Mucosa of stomach (tissue), 1 donor: ENCODE measurements around the gene ARHGEF26.

Experiments
- H3K27me3 ChIP-seq: one replicate; pipeline ENCODE4 v1.7.0; 2013; ENCODE audit warnings: mild to moderate bottlenecking, low read length; ENCODE audit not compliant: control insufficient read depth, insufficient read depth
- H3K36me3 ChIP-seq: one replicate; pipeline ENCODE4 v1.7.0; 2013; ENCODE audit warnings: low read length; ENCODE audit not compliant: control insufficient read depth, insufficient read depth
- H3K4me1 ChIP-seq: one replicate; pipeline ENCODE4 v1.7.0; 2013; ENCODE audit warnings: mild to moderate bottlenecking, low read length; ENCODE audit not compliant: control insufficient read depth, insufficient read depth
- H3K4me3 ChIP-seq: one replicate; pipeline ENCODE4 v1.7.0; 2013; ENCODE audit warnings: low read length
- H3K9ac ChIP-seq: one replicate; pipeline ENCODE4 v1.7.0; 2013; ENCODE audit warnings: mild to moderate bottlenecking, low read length, moderate library complexity
- H3K9me3 ChIP-seq: one replicate; pipeline ENCODE4 v1.7.0; 2013; ENCODE audit warnings: mild to moderate bottlenecking, low read length, moderate library complexity; ENCODE audit not compliant: control insufficient read depth
- donor health status: Pancreatic carcinoma.

ARHGEF26 gene

DNA sequence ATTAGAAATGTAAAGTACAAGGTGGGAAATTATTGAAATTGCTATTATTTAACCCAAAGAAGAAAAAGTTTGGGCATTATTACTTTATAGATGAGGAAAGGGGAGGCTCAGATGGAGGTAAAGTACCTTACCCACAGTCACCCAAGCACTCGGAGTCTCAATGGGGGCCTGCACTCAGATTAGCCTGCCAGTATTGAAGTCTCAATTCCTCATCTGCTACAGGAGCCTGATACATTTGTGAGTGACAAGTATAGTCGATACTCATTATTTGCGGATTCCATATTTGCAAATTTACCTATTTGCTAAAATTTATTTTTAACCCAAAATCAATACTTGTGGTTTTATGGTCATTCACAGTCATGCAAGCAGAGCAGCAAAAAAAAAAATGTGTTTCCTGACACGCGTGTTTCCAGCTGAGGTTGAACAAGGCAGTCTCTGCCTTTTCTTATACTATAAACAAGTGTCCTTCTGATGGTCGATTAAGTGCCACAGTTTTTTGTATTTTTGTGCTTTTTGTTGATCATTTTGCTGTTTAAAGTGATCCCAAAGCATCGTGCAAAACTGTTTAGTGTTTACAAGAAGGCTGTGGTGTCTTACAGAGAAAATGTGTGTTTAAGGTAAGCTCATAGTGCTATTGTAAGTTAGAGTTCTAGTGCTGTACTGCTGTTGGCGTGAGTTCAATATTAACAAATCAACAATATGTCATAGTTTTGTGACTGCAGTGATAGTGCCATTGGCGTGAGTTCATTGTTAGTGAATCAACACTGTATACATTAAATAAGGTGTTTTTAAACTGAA lies 48.0 kb downstream of the ARHGEF26 start:
- Histone ChIP-seq H3K36me3 (no peaks in the 10 kb centered on the region), H3K9me3 (no peaks in the 10 kb centered on the region), H3K4me1 (no peaks in the 10 kb centered on the region), H3K9ac (no peak overlapping the region), H3K4me3 (no peak overlapping the region), H3K27me3 (no peaks in the 10 kb centered on the region)

DNA sequence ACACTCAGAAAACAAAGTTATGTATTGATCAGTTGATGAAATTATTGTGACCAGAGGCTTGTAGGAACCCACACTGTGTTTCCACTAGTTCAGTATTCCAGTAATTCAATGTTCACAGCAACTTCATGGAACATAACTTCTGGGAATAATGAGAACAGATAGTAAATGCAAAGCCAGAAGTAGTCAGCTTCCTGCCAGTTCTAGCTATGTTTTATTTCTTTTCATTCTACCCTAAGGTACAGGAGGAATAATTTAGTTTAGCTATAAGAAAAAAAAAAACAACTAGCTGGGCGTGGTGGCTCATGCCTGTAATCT lies 48.6 kb downstream of the ARHGEF26 start:
- Histone ChIP-seq H3K4me3 (no peak overlapping the region), H3K27me3 (no peaks in the 10 kb centered on the region), H3K4me1 (no peaks in the 10 kb centered on the region), H3K9ac (no peak overlapping the region), H3K9me3 (no peaks in the 10 kb centered on the region), H3K36me3 (no peaks in the 10 kb centered on the region)

DNA sequence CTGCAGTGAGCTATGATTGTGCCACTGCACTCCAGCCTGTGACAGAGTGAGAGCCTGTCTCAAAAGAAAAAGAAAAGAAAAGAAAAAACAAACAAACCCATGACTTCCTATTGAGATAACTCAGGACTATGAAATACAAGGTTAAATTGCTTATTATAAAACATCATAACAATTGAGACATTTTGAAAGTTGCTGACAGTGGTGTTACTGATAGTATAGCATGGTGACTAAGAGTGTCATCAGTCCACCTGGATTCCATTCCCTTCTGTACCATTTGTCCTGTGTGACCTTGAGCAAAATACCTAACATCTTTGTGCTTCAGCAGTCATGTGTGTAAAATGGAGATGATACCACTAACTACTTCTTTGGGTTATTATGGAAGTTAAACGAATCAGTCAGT lies 49.1 kb downstream of the ARHGEF26 start:
- Histone ChIP-seq H3K9ac (no peak overlapping the region), H3K36me3 (no peaks in the 10 kb centered on the region), H3K9me3 (no peaks in the 10 kb centered on the region), H3K4me1 (no peaks in the 10 kb centered on the region), H3K27me3 (no peaks in the 10 kb centered on the region), H3K4me3 (no peak overlapping the region)

DNA sequence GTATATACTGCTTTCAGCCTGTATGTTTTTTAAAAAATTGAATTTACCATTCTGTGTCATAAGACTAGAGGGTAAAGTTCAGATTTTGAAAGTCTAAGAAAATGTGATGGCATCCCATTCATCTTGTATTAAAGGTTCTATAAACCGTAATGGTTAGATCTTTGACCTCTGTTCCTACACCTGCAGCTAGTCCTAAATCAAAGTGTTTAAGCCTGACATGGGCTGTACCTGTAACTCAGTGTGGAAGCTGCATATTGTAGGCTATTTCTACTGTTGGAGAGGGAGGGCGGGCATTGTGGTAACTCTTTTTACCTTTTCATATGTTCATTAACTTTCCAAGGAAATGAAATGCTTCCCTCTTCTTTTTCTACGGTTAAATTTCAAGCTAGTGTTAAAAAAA lies 53.9 kb downstream of the ARHGEF26 start:
- Histone ChIP-seq H3K27me3 (no peaks in the 10 kb centered on the region), H3K4me1 (no peaks in the 10 kb centered on the region), H3K4me3 (no peak overlapping the region), H3K9ac (no peak overlapping the region), H3K36me3 (no peaks in the 10 kb centered on the region), H3K9me3 (no peaks in the 10 kb centered on the region)

DNA sequence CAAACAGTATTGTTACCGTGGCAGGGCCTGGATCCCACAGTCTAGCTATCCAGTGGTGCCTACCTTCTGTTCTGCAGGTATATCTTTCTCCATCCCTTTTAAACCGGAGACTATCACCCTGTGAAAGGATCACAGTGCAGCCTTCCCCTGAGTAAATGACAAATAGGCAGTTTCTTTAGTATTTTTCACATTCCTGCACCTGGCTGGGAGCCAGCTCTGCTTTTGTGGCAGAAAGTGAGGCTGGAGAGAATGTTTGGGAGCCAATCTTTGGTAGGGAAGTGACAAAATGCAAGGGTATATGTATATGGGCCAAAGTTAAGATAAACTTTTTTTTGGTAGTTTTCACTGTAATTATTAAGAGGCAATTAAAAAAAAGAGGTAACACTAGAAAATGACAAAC lies 54.8 kb downstream of the ARHGEF26 start:
- no peaks in the 10 kb centered on the region for H3K36me3 ChIP-seq
- H3K27me3 ChIP-seq, result no peaks in the 10 kb centered on the region
- no peak overlapping the region for H3K9ac ChIP-seq

DNA sequence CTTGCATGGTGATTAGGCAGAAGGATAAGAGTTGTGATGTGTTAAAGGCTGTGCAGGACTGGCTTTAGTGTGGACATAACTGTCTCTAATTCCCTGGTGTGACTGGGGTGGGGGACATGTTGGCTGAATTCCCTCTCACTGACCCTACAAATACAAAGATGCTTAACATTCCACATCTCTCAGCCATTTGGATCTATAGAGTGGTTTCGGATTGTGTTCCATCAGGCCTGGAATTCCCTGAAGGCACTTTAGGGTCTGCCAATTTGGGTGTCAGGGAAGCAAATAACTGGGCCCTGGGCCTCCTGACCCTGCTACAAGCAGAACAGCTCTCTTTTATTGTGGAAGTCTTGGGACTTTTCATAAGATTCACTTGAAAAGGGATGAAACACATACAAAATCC lies 56.2 kb downstream of the ARHGEF26 start:
- no peak overlapping the region for H3K4me3 ChIP-seq
- no peaks in the 10 kb centered on the region for H3K27me3 ChIP-seq
- H3K9me3 ChIP-seq, result no peaks in the 10 kb centered on the region
- no peaks in the 10 kb centered on the region for H3K36me3 ChIP-seq
- no peak overlapping the region for H3K9ac ChIP-seq
- no peaks in the 10 kb centered on the region for H3K4me1 ChIP-seq

More for the DNA sequence above, 54.8 kb downstream of the ARHGEF26 start:
- no peak overlapping the region for H3K4me3 ChIP-seq
- H3K9me3 ChIP-seq, result no peaks in the 10 kb centered on the region
- H3K4me1 ChIP-seq, result no peaks in the 10 kb centered on the region

DNA sequence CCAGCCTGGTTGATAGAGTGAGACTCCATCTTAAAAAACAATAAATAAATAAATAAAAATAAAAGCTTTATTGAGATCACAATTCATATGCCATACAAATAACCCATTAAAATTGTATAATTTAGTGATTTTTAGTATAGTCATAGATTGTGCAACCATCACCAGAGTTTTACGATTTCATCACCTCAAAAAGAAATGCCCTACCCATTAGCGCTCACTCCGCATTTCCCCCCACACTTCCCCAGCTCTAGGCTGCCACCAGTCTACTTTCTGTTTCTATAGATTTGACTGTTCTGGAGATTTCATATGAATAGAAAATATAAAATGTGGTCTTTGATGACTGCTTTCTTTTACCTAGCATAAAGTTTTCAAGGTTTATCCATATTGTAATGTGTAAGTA lies 57.0 kb downstream of the ARHGEF26 start:
- Histone ChIP-seq H3K4me1 (no peaks in the 10 kb centered on the region), H3K27me3 (no peaks in the 10 kb centered on the region), H3K4me3 (no peak overlapping the region), H3K9me3 (no peaks in the 10 kb centered on the region), H3K36me3 (no peaks in the 10 kb centered on the region), H3K9ac (no peak overlapping the region)

DNA sequence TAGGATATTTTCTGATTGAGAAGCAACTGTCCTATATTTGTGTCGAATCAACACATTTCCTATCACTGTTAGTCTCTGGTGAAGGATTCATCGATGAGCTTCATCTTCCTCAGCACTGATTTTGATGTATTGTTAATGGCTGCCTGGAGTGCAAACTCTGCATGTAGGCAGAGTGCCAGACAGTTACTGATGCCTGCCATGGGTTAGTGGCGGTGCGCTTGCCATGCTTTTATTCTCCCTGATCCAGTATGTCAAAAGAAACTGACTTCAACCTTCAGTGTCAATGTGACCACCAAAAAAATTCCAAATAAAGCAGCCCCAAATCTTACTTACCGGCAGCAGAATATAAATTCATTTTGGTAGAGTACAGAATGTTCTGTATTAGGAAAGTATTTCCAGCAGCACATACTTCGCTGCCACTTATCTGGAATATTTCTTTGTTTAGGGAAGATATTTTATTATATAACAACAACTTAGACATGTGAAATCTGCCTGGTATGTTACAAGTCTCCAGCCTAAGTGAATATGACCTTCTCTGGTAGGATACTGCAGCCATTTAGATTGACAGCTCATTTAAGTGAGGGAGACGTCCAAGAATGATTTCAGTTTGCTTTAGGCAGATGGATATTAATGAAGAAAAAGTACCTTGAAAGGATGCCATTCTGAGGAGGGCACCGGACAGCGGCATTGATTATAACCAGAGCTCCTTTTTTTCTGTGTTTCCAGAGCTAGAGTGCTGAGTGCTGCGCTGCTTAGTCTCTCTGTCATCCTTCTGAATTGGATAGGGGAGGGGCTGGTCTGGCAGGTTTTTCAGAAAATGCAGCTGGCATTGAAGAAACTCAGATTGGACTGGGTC lies 59.9 kb downstream of the ARHGEF26 start:
- Histone ChIP-seq H3K9me3 (no peaks in the 10 kb centered on the region), H3K36me3 (no peaks in the 10 kb centered on the region), H3K4me1 (no peaks in the 10 kb centered on the region), H3K9ac (no peak overlapping the region), H3K27me3 (no peaks in the 10 kb centered on the region), H3K4me3 (no peak overlapping the region)

DNA sequence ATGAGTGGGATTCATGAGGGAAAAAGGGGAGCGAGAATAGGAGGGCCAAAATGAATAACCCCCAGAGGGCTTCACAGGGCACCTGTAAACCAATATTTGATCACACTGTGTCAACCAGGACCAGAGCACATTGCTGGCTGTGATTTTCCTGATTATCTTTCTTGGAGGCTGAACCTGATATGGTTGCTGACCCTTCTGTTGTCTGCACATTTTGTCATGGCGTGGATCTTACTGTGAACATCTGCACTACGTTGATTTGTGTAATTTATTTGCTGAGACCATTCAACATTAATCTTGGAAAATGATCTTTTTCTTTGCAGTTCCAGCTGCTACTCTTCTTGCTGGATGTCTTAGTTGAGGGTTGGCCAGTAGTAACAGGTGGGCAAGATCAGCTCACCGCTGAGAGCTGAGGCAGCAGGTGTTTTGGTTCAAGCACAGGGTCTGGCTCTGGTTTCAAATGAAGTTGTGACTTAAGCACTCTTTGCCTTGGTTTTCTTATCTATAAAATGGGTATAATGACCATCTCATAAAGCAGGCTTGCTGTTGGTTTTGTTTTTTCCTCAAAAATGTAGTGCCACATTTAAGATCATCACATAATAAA lies 61.2 kb downstream of the ARHGEF26 start:
- no peaks in the 10 kb centered on the region for H3K4me1 ChIP-seq
- H3K9ac ChIP-seq, result no peak overlapping the region
- H3K36me3 ChIP-seq, result no peaks in the 10 kb centered on the region
- H3K9me3 ChIP-seq, result no peaks in the 10 kb centered on the region
- H3K4me3 ChIP-seq, result no peak overlapping the region
- no peaks in the 10 kb centered on the region for H3K27me3 ChIP-seq

DNA sequence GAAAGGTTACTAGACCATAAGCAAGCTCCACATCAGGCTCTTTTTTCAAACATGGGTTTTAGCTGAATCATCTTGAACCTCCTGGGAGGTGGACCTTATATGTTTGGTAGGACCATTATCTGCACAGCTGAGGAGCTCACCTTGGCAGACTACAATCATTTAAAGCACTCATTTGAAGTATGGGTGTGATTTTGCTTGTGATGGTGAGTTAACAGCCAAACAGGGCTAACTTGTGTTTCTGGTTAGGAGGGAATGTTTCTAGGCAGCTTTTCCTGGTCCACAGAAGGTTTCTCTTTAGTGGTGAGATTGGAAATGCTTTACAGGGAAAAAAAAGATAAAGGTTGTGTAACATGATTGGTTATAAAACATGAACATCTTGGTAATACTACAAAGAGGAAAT lies 61.8 kb downstream of the ARHGEF26 start:
- no peaks in the 10 kb centered on the region for H3K27me3 ChIP-seq
- no peak overlapping the region for H3K4me3 ChIP-seq
- no peaks in the 10 kb centered on the region for H3K9me3 ChIP-seq
- H3K4me1 ChIP-seq, result no peaks in the 10 kb centered on the region
- no peak overlapping the region for H3K9ac ChIP-seq
- H3K36me3 ChIP-seq, result no peaks in the 10 kb centered on the region

DNA sequence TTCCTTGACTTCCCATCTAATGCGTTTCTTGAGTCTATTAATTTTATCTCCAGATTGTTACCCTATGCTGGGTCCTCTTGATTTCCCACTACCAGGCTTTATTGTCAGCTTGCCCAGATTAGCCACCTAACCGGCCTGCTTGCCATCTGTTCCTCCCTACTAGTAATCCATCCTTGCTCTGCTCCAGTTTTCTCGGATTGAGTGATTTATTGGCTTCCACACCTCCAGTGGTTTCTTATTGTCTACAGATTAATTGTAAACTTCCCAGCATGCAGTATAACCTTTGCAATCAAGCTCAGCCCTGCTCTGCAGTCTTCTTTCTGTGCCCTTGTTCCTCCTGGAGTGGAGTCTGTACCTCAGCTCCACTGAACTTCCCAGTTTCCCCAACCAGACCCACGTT lies 63.4 kb downstream of the ARHGEF26 start:
- H3K4me3 ChIP-seq, result no peak overlapping the region
- H3K4me1 ChIP-seq, result no peaks in the 10 kb centered on the region
- H3K9me3 ChIP-seq, result no peaks in the 10 kb centered on the region
- no peaks in the 10 kb centered on the region for H3K27me3 ChIP-seq
- H3K36me3 ChIP-seq, result no peaks in the 10 kb centered on the region
- no peak overlapping the region for H3K9ac ChIP-seq

DNA sequence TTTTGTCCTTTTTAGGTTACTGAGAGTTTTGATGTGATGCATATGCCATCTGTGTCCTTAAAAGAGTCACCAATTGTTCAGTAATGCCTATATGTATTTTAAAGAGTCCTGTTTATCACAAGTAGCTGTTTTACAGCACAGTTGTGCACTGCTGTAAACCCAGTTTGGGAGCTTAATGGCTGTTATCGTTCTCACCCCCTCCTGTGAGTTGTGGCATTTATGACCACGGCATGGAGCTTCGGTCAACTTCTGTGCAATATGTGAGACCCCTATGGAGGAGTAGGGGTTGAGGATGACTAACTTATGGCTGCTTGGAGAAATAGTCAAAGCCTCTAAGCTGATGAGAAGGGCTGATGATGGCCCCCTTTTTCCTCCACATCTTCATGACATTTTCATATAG lies 67.2 kb downstream of the ARHGEF26 start:
- Histone ChIP-seq H3K27me3 (no peaks in the 10 kb centered on the region), H3K9ac (no peak overlapping the region)

More for the DNA sequence above, 67.2 kb downstream of the ARHGEF26 start:
- Histone ChIP-seq H3K36me3 (no peaks in the 10 kb centered on the region), H3K4me1 (no peaks in the 10 kb centered on the region), H3K9me3 (no peaks in the 10 kb centered on the region), H3K4me3 (no peak overlapping the region)
